H1 (cell line): ENCODE measurements around the gene LIPC. TPM values are rescaled to one million over a fixed set of nuclear protein-coding genes. Genes with fewer than 3 reads are reported as not detected.

Experiments
- TCF12 ChIP-seq: IDR thresholded peaks from 2 replicates; pipeline ENCODE4 v1.6.1; 2011; ENCODE audit warnings: low read depth, mild to moderate bottlenecking, low read length
- polyA plus RNA-seq, 7 experiments: library from polyadenylated mRNA; depleted of rRNA in 3 of 7; stranded (reverse) in 5 of 7; unstranded in 2 of 7; fragments of >200 nt in 5 of 7; fragments of 200-250 nt in 2 of 7; gene quantifications; 1 replicate in 5 of 7; 2 replicates in 1 of 7; 4 replicates in 1 of 7; pipeline versions ENCODE4 v1.2.1 to v1.2.3, GENCODE V29; 2011 to 2013; ENCODE audit warnings: missing spikeins in 2 of 7, mixed read lengths in 2 of 7
- total RNA-seq: library from RNA; stranded (reverse); fragmentation: NEBNext Ultra II Directional; extraction: Animal tissue kit (Norgen Biotek cat#: 25700); gene quantifications from 2 replicates; pipeline ENCODE4 v1.2.1, GENCODE V29; 2021

The LIPC gene
- total and polyA plus RNA-seq, 2 of the 8 experiments (the other 6 are each of a cell fraction or from before 2014, with no cell fraction given), result not detected

- TF ChIP-seq TCF12, result no peak
Observed at GRCh38 chr15:58558777-58559176, 127.0 kb downstream of the LIPC start (continued).
